OCI-LY3 (cell line): ENCODE data around the gene VAV2.

Experiments used
- CTCF ChIP-seq: fragments of 200-600, 300-600 bp; sonication (generic); IDR thresholded peaks from 2 replicates; pipeline ENCODE4 v1.5.1; 2014; ENCODE audit warnings: antibody characterized with exemption, low read length, low read depth
- EZH2phosphoT487 ChIP-seq: fragments of 200-600 bp; shearing (Covaris generic); IDR thresholded peaks from 2 replicates; pipeline ENCODE4 v1.6.1; 2018; ENCODE audit warnings: antibody characterized with exemption, mixed run types, low read depth

- no peak for TF ChIP-seq CTCF
- no peak for TF ChIP-seq EZH2phosphoT487
These were observed 32.2 kb upstream of the VAV2 start for GRCh38 chr9:134024214-134024792.
